K562 (cell line): Measurements from ENCODE around the gene PSMB2. TPM values are rescaled to one million over a fixed set of nuclear protein-coding genes. Genes with fewer than 3 reads are reported as not detected.

Experiments used
- ATF2 ChIP-seq: sonication (generic); formaldehyde crosslinking; IDR thresholded peaks from 2 replicates; pipeline ENCODE4 v1.8.1; 2022; ENCODE audit warnings: missing genetic modification reagents
- CHD1 ChIP-seq: fragments of 200-600 bp; sonication (generic); IDR thresholded peaks from one replicate; pipeline ENCODE4 v1.6.1; 2012; ENCODE audit warnings: mild to moderate bottlenecking, moderate library complexity, low read length, inconsistent platforms
- FOSL1 ChIP-seq: fragments of 200-800 bp; sonication (Bioruptor generic); conservative IDR thresholded peaks from 2 replicates; pipeline ENCODE4 v1.6.1; 2016; ENCODE audit warnings: missing genetic modification characterization, missing compliant biosample characterization
- MAFG ChIP-seq: fragments of 450-650 bp; conservative IDR thresholded peaks from 2 replicates; pipeline ENCODE4 v1.6.1; 2016; ENCODE audit warnings: missing genetic modification characterization, missing compliant biosample characterization
- SIN3A ChIP-seq, 2 experiments: fragments of 150-350 bp in 1 of 2; IDR thresholded peaks; 2 replicates each; pipeline ENCODE4 v1.6.1; 2011 to 2016; ENCODE audit warnings: borderline replicate concordance in 2 of 2, low read depth in 2 of 2, low read length in 2 of 2, mild to moderate bottlenecking in 2 of 2, moderate library complexity in 2 of 2; ENCODE audit not compliant: control insufficient read depth in 1 of 2
- STAG1 ChIP-seq: sonication (generic); formaldehyde crosslinking; IDR thresholded peaks from 2 replicates; pipeline ENCODE4 v1.5.0; 2020; ENCODE audit warnings: missing genetic modification reagents, borderline replicate concordance
- ZEB2 ChIP-seq: fragments of 450-650 bp; IDR thresholded peaks from 2 replicates; pipeline ENCODE4 v1.6.1; 2016
- ZNF143 ChIP-seq: sonication (generic); formaldehyde crosslinking; IDR thresholded peaks from 2 replicates; pipeline ENCODE4 v1.9.0; 2022; ENCODE audit warnings: mild to moderate bottlenecking, missing genetic modification reagents
- ZNF165 ChIP-seq: fragments of 250-450 bp; sonication (Bioruptor Pico); IDR thresholded peaks from 2 replicates; pipeline ENCODE4 v1.4.0; 2020; ENCODE audit warnings: borderline replicate concordance
- ZNF174 ChIP-seq: fragments of 250-450 bp; sonication (Bioruptor Pico); IDR thresholded peaks from 2 replicates; pipeline ENCODE4 v1.4.0; 2020; ENCODE audit warnings: mild to moderate bottlenecking
- ZNF24 ChIP-seq: fragments of 450-650 bp; IDR thresholded peaks from 2 replicates; pipeline ENCODE4 v1.6.1; 2016
- ZNF431 ChIP-seq: sonication (generic); formaldehyde crosslinking; IDR thresholded peaks from 2 replicates; pipeline ENCODE4 v1.8.0; 2022; ENCODE audit warnings: mild to moderate bottlenecking, missing genetic modification reagents
- ZNF444 ChIP-seq: fragments of 250-450 bp; sonication (Bioruptor Pico); IDR thresholded peaks from 2 replicates; pipeline ENCODE4 v1.4.0; 2020; ENCODE audit warnings: mild to moderate bottlenecking, moderate library complexity
- ZNF511 ChIP-seq: sonication (generic); formaldehyde crosslinking; IDR thresholded peaks from 2 replicates; pipeline ENCODE4 v1.8.0; 2022; ENCODE audit warnings: mild to moderate bottlenecking, missing genetic modification reagents
- polyA plus RNA-seq, 8 experiments: library from polyadenylated mRNA; depleted of rRNA in 4 of 8; stranded (reverse) in 5 of 8; unstranded in 3 of 8; fragments of >200 nt; fragmentation: Nextera tagmentation in 2 of 8; fragmentation: Illumina TruSeq in 1 of 8; extraction: Ambion mirVana in 2 of 8; extraction: Trizol in 1 of 8; gene quantifications; 2 replicates each; pipeline versions ENCODE4 v1.2.1 to v1.2.3, GENCODE V29; 2011 to 2014; ENCODE audit warnings: inconsistent platforms in 1 of 8, missing spikeins in 1 of 8
- total RNA-seq, 7 experiments: library from RNA; depleted of rRNA in 6 of 7; stranded (reverse); fragments of >200 nt in 6 of 7; fragmentation: Illumina TruSeq in 2 of 7; extraction: Trizol in 2 of 7; gene quantifications; 2 replicates each; pipeline versions ENCODE4 v1.2.1 to v1.2.3, GENCODE V29; 2011 to 2021; ENCODE audit warnings: low replicate concordance in 1 of 7
- TF ChIP-seq, protein P1 (sequence below): sonication (generic); formaldehyde crosslinking; IDR thresholded peaks from 2 replicates; pipeline ENCODE4 v1.8.0; 2022; ENCODE audit warnings: mild to moderate bottlenecking, low read depth, missing genetic modification reagents
- TF ChIP-seq, protein P2 (sequence below): fragments of 450-650 bp; IDR thresholded peaks from 2 replicates; pipeline ENCODE4 v1.6.1; 2016; ENCODE audit warnings: low read depth

PSMB2 gene
- total and polyA plus RNA-seq, 9 of the 15 experiments (the other 6 are each of a cell fraction or from before 2014, with no cell fraction given), result 71.7 to 543 (median 165) TPM

DNA sequence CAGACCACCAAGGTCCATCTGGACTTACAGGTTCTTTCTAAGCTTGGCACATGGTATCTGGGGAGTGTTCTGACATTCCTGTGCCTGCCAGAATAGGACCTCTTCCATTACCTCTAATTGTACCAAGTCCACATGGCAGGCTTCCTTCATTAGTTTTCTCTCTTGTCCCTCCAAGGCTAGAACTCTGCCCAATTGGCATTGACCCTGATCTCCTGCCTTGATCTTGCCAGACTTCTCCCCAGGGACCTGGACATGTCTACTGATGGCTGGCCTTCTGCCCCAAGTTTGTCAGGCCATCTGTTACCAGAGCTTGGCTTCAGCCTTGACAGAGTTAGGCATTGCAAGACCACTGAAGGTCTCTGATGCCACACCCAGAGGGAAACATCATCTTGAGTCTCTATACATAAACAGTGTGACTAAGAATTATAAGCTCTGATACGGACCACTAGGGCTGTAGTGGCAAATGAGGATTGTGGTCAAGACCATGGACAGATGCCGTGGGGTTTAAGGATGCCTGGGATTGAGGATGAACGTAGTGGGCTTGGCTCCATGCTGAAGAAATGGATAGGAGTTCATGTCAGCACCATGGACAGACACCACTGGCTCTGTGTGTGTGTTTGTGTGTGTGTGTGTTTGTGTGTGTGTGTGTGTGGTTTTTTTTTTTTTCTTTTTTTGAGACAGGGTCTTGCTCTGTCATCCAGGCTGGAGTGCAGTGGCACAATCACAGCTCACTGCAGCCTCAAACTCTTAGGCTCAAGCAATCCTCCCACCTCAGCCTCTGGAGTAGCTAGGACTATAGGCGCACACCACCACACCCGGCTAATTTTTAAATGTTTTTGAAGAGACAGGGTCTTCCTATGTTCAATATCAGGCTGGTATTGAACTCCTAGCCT is 19.5 kb upstream of the PSMB2 start (continued):
- TF ChIP-seq SIN3A (IDR thresholded peaks at IDR 0.05; ENCODE audit: borderline replicate concordance in 2 of 2, control insufficient read depth in 1 of 2, low read depth in 2 of 2, low read length in 2 of 2) (peak in 1 of 2 experiments; percentile 37; a peak in 1 of 4 replicates), ZNF431 (CRISPR knock-in tag) (no peak), ATF2 (CRISPR knock-in tag) (no peak), ZEB2 (no peak), ZNF444 (CRISPR knock-in tag) (no peak), ZNF174 (CRISPR knock-in tag) (no peak), ZNF143 (CRISPR knock-in tag) (no peak), ZNF165 (CRISPR knock-in tag) (no peak), FOSL1 (tag) (no peak), ZNF511 (CRISPR knock-in tag) (0 out of 2 replicates have a peak, but pooled peaks have one; percentile 51), ZNF24 (0 out of 2 replicates have a peak, but pooled peaks have one; percentile 17), CHD1 (no peak), MAFG (tag) (no peak), STAG1 (CRISPR knock-in tag) (0 out of 2 replicates have a peak, but pooled peaks have one; percentile 29)
- TF ChIP-seq, protein P1, sequence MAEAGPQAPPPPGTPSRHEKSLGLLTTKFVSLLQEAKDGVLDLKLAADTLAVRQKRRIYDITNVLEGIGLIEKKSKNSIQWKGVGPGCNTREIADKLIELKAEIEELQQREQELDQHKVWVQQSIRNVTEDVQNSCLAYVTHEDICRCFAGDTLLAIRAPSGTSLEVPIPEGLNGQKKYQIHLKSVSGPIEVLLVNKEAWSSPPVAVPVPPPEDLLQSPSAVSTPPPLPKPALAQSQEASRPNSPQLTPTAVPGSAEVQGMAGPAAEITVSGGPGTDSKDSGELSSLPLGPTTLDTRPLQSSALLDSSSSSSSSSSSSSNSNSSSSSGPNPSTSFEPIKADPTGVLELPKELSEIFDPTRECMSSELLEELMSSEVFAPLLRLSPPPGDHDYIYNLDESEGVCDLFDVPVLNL (CRISPR knock-in tag), result no peak
- TF ChIP-seq, protein P2, sequence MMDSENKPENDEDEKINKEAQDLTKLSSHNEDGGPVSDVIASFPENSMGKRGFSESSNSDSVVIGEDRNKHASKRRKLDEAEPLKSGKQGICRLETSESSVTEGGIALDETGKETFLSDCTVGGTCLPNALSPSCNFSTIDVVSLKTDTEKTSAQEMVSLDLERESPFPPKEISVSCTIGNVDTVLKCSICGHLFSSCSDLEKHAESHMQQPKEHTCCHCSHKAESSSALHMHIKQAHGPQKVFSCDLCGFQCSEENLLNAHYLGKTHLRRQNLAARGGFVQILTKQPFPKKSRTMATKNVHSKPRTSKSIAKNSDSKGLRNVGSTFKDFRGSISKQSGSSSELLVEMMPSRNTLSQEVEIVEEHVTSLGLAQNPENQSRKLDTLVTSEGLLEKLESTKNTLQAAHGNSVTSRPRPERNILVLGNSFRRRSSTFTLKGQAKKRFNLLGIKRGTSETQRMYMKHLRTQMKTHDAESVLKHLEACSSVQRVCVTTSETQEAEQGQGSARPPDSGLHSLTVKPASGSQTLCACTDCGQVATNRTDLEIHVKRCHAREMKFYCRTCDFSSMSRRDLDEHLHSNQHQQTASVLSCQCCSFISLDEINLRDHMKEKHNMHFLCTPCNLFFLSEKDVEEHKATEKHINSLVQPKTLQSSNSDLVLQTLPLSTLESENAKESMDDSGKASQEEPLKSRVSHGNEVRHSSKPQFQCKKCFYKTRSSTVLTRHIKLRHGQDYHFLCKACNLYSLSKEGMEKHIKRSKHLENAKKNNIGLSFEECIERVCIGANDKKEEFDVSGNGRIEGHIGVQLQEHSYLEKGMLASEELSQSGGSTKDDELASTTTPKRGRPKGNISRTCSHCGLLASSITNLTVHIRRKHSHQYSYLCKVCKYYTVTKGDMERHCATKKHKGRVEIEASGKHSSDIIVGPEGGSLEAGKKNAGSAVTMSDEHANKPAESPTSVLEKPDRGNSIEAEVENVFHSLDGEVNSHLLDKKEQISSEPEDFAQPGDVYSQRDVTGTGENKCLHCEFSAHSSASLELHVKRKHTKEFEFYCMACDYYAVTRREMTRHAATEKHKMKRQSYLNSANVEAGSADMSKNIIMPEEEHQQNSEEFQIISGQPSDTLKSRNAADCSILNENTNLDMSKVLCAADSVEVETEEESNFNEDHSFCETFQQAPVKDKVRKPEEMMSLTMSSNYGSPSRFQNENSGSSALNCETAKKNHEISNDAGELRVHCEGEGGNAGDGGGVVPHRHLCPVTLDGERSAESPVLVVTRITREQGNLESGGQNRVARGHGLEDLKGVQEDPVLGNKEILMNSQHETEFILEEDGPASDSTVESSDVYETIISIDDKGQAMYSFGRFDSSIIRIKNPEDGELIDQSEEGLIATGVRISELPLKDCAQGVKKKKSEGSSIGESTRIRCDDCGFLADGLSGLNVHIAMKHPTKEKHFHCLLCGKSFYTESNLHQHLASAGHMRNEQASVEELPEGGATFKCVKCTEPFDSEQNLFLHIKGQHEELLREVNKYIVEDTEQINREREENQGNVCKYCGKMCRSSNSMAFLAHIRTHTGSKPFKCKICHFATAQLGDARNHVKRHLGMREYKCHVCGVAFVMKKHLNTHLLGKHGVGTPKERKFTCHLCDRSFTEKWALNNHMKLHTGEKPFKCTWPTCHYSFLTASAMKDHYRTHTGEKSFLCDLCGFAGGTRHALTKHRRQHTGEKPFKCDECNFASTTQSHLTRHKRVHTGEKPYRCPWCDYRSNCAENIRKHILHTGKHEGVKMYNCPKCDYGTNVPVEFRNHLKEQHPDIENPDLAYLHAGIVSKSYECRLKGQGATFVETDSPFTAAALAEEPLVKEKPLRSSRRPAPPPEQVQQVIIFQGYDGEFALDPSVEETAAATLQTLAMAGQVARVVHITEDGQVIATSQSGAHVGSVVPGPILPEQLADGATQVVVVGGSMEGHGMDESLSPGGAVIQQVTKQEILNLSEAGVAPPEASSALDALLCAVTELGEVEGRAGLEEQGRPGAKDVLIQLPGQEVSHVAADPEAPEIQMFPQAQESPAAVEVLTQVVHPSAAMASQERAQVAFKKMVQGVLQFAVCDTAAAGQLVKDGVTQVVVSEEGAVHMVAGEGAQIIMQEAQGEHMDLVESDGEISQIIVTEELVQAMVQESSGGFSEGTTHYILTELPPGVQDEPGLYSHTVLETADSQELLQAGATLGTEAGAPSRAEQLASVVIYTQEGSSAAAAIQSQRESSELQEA, result no peak
